ENCODE measurements around the gene TNFRSF6B. TPM values are rescaled to one million over a fixed set of nuclear protein-coding genes. Genes with fewer than 3 reads are reported as not detected.

Gene TNFRSF6B
- total RNA-seq, 1 donor from 2014 or later = 2.8 TPM

DNA sequence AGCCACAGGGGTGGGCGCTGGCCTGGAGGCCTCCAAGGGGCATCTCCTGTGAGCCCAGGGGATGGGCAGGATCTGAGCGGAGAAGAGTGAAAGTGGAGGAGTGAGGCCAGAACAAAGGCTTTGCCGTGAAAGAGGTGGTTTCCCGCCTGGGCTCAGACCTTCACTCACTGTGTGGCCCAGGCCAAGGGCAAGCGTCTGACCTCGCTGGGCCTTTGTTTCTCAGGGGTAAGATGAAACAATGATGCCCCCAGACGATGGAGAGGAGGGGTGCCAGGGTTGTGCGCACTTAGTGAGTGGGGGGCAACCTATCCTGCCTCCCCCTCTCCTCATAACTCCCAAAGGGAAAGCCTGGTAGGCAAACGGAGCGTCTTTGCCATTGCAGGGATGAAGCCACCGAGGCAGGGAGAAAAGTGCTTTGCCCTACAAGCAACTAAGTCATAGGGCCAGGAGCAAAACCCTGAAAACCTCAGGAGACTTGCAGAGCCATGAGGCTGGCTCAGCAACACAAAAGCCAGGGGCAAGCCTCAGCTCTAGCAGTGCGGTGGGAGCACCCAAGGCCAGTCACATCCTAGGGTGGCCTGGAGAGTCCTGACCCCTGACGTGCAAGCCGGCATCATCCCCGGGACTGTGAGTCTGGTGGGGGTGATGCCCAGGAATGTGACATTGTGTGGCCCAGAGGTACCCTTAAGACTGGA lies 42.3 kb upstream of the TNFRSF6B start:
- FAIRE-seq = no peak
- peaks cover 3% of the 10 kb centered on the region for H3K9me3 Mint-ChIP-seq (ENCODE audit: unreplicated experiment)
- Histone ChIP-seq H3K4me1 (ENCODE audit: insufficient read depth, low read length) (peaks cover 25% of the 10 kb centered on the region), H3K79me2 (ENCODE audit: insufficient read depth, low read length) (peaks cover 13% of the 10 kb centered on the region), H3K9ac (ENCODE audit: low read length) (peak overlapping the region; percentile 31), H3K9me3 (ENCODE audit: insufficient read depth, low read depth, low read length) (no peaks in the 10 kb centered on the region), H3K36me3 (ENCODE audit: insufficient read depth, low read length) (no peaks in the 10 kb centered on the region), H3K4me2 (ENCODE audit: low read length) (peak overlapping the region; percentile 91), H3K4me3 (ENCODE audit: insufficient read depth, low read depth, low read length) (peak overlapping the region; percentile 54), H3K27ac (ENCODE audit: low read depth, low read length) (no peak overlapping the region), H3K27me3 (ENCODE audit: insufficient read depth, low read length) (no peaks in the 10 kb centered on the region), H4K20me1 (ENCODE audit: insufficient read depth, low read length) (peaks cover 17% of the 10 kb centered on the region), H2AFZ (ENCODE audit: low read depth, low read length) (peak overlapping the region; percentile 60)
- no peak for TF ChIP-seq EZH2 (IDR thresholded peaks at IDR 0.05; ENCODE audit: insufficient read depth, low read length)
- TF ChIP-seq, protein P1, sequence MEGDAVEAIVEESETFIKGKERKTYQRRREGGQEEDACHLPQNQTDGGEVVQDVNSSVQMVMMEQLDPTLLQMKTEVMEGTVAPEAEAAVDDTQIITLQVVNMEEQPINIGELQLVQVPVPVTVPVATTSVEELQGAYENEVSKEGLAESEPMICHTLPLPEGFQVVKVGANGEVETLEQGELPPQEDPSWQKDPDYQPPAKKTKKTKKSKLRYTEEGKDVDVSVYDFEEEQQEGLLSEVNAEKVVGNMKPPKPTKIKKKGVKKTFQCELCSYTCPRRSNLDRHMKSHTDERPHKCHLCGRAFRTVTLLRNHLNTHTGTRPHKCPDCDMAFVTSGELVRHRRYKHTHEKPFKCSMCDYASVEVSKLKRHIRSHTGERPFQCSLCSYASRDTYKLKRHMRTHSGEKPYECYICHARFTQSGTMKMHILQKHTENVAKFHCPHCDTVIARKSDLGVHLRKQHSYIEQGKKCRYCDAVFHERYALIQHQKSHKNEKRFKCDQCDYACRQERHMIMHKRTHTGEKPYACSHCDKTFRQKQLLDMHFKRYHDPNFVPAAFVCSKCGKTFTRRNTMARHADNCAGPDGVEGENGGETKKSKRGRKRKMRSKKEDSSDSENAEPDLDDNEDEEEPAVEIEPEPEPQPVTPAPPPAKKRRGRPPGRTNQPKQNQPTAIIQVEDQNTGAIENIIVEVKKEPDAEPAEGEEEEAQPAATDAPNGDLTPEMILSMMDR (IDR thresholded peaks at IDR 0.05; ENCODE audit: insufficient read depth, low read depth, low read length) = no peak
- DNase-seq (ENCODE audit: low read depth) = no peak
- peak overlapping the region; percentile 67 for H3K4me3 Mint-ChIP-seq (ENCODE audit: unreplicated experiment)
- H3K36me3 Mint-ChIP-seq (ENCODE audit: low read depth, unreplicated experiment) = no peaks in the 10 kb centered on the region
- H3K27ac Mint-ChIP-seq (ENCODE audit: unreplicated experiment) = no peak overlapping the region
- peaks cover 1% of the 10 kb centered on the region for H3K27me3 Mint-ChIP-seq (ENCODE audit: low read depth, unreplicated experiment)
- peaks cover 5% of the 10 kb centered on the region for H3K4me1 Mint-ChIP-seq (ENCODE audit: low read depth, unreplicated experiment)

DNA sequence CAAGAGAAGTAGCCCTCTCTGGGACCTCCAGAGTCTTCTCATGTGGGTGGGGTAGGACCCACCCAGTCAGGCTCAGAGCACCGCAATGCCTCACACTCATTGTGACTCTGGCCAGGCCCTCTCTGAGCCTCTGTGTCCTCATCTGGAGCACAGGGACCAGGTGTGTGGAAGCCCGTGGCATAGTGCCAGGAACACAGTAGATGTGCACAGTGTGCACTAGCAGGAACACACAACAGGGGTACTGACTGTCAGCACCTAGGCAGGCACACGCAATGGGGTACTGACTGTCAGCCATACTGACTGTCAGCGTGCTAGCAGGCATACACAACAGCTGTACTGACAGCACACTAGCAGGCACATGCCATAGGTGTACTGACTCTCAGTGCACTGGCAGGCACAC lies 41.2 kb upstream of the TNFRSF6B start:
- Histone ChIP-seq H3K36me3 (ENCODE audit: insufficient read depth, low read length) (no peaks in the 10 kb centered on the region), H3K4me2 (ENCODE audit: low read length) (no peak overlapping the region), H4K20me1 (ENCODE audit: insufficient read depth, low read length) (peaks cover 17% of the 10 kb centered on the region), H3K9me3 (ENCODE audit: insufficient read depth, low read depth, low read length) (no peaks in the 10 kb centered on the region), H3K79me2 (ENCODE audit: insufficient read depth, low read length) (peaks cover 23% of the 10 kb centered on the region), H3K9ac (ENCODE audit: low read length) (no peak overlapping the region), H3K4me3 (ENCODE audit: insufficient read depth, low read depth, low read length) (no peak overlapping the region), H3K4me1 (ENCODE audit: insufficient read depth, low read length) (peaks cover 31% of the 10 kb centered on the region), H3K27ac (ENCODE audit: low read depth, low read length) (no peak overlapping the region), H3K27me3 (ENCODE audit: insufficient read depth, low read length) (no peaks in the 10 kb centered on the region), H2AFZ (ENCODE audit: low read depth, low read length) (no peak overlapping the region)
- FAIRE-seq = no peak
- Mint-ChIP-seq H3K27ac (ENCODE audit: unreplicated experiment) (no peak overlapping the region), H3K36me3 (ENCODE audit: low read depth, unreplicated experiment) (no peaks in the 10 kb centered on the region), H3K27me3 (ENCODE audit: low read depth, unreplicated experiment) (peaks cover 1% of the 10 kb centered on the region), H3K4me1 (ENCODE audit: low read depth, unreplicated experiment) (peaks cover 5% of the 10 kb centered on the region), H3K9me3 (ENCODE audit: unreplicated experiment) (peaks cover 3% of the 10 kb centered on the region), H3K4me3 (ENCODE audit: unreplicated experiment) (no peak overlapping the region)
- no peak for TF ChIP-seq EZH2 (IDR thresholded peaks at IDR 0.05; ENCODE audit: insufficient read depth, low read length)
- TF ChIP-seq, protein P1 (IDR thresholded peaks at IDR 0.05; ENCODE audit: insufficient read depth, low read depth, low read length) = no peak
- no peak for DNase-seq (ENCODE audit: low read depth)

DNA sequence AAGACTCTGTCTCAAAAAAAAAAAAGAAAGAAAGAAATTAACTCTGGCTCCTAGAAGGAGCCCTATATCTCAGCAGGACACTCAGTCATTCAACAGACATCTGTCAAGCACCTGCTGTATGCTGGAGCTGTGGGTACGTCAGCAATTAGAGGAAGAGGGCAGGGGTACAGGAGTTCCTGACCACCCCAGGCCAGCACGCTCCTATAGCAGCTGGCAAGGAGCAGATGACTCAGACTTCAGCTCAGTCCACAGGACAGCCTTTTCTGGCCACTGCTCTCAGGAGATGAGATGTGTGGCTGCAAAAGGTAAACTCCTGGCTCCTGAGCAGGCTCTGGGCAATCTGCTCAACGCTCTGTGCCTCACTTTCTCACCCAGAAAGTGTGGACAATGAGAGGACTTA lies 40.0 kb upstream of the TNFRSF6B start:
- no peak for TF ChIP-seq EZH2 (IDR thresholded peaks at IDR 0.05; ENCODE audit: insufficient read depth, low read length)
- TF ChIP-seq, protein P1 (IDR thresholded peaks at IDR 0.05; ENCODE audit: insufficient read depth, low read depth, low read length) = no peak
- H3K27ac ChIP-seq (ENCODE audit: low read depth, low read length) = no peak overlapping the region
- no peak overlapping the region for H3K27ac Mint-ChIP-seq (ENCODE audit: unreplicated experiment)
- no peak overlapping the region for H3K4me2 ChIP-seq (ENCODE audit: low read length)
- H3K9me3 ChIP-seq (ENCODE audit: insufficient read depth, low read depth, low read length) = no peaks in the 10 kb centered on the region
- no peak for FAIRE-seq
- H3K4me3 Mint-ChIP-seq (ENCODE audit: unreplicated experiment) = peak overlapping the region; percentile 62
- H3K9ac ChIP-seq (ENCODE audit: low read length) = no peak overlapping the region
- H3K4me3 ChIP-seq (ENCODE audit: insufficient read depth, low read depth, low read length) = no peak overlapping the region
- H2AFZ ChIP-seq (ENCODE audit: low read depth, low read length) = no peak overlapping the region
- no peaks in the 10 kb centered on the region for H3K36me3 ChIP-seq (ENCODE audit: insufficient read depth, low read length)
- peaks cover 29% of the 10 kb centered on the region for H3K79me2 ChIP-seq (ENCODE audit: insufficient read depth, low read length)
- peaks cover 1% of the 10 kb centered on the region for H3K27me3 Mint-ChIP-seq (ENCODE audit: low read depth, unreplicated experiment)
- no peaks in the 10 kb centered on the region for H3K36me3 Mint-ChIP-seq (ENCODE audit: low read depth, unreplicated experiment)
- H3K27me3 ChIP-seq (ENCODE audit: insufficient read depth, low read length) = no peaks in the 10 kb centered on the region
- H3K4me1 ChIP-seq (ENCODE audit: insufficient read depth, low read length) = peaks cover 28% of the 10 kb centered on the region
- peaks cover 11% of the 10 kb centered on the region for H4K20me1 ChIP-seq (ENCODE audit: insufficient read depth, low read length)
- no peak for DNase-seq (ENCODE audit: low read depth)
- H3K9me3 Mint-ChIP-seq (ENCODE audit: unreplicated experiment) = peaks cover 3% of the 10 kb centered on the region
- H3K4me1 Mint-ChIP-seq (ENCODE audit: low read depth, unreplicated experiment) = peaks cover 5% of the 10 kb centered on the region

All from astrocyte (in vitro differentiated cells and primary cell).